B cell (primary cell): ENCODE data around the gene INKA2. TPM values are rescaled to one million over a fixed set of nuclear protein-coding genes. Genes with fewer than 3 reads are reported as not detected.

Source experiments
- ATAC-seq: fragments of 200-7000 bp; cut with Tn5 transposase; one replicate; pipeline ENCODE4 v1.10.0; 2021; ENCODE audit warnings: low read depth, mild to moderate bottlenecking, moderate number of reproducible peaks, moderate library complexity
- CTCF ChIA-PET: fragments of 350-600 bp; sonication (Branson Sonifier 250); formaldehyde crosslinking; loops from one replicate; lab custom pipeline; 2021; ENCODE audit warnings: antibody characterized with exemption, inconsistent platforms; lab: Charles Lee
- POLR2A ChIA-PET: fragments of 350-600 bp; sonication (Branson Sonifier 250); formaldehyde crosslinking; loops from one replicate; lab custom pipeline; 2021; ENCODE audit warnings: antibody characterized with exemption; lab: Charles Lee
- DNase-seq: peaks from one replicate; pipeline ENCODE4 v3.0.0; 2013
- H2AFZ ChIP-seq: 2 replicates; pipeline ENCODE4 v1.6.1; 2012; ENCODE audit warnings: mild to moderate bottlenecking, low read depth, low read length; ENCODE audit not compliant: insufficient read depth, poor library complexity, severe bottlenecking
- H3K27ac ChIP-seq, 2 donors: 1 replicate in 1 of 2; 2 replicates in 1 of 2; pipeline ENCODE4 v1.5.1; 2012 to 2013; ENCODE audit warnings: low read length in 2 of 2, mild to moderate bottlenecking in 2 of 2, moderate library complexity in 1 of 2
- H3K27me3 ChIP-seq, 4 experiments: fragments of 200-600 bp in 1 of 4; sonication (generic) in 1 of 4; replicated peaks in 1 of 4; 1 replicate in 2 of 4; 2 replicates in 2 of 4; pipeline versions ENCODE4 v1.6.1 to v1.7.0; 2013 to 2016; ENCODE audit warnings: low read length in 3 of 4, mild to moderate bottlenecking in 2 of 4, mixed read lengths in 1 of 4, moderate library complexity in 1 of 4; ENCODE audit not compliant: insufficient read depth in 4 of 4, control insufficient read depth in 3 of 4; ENCODE audit errors: control extremely low read depth in 1 of 4
- H3K36me3 ChIP-seq, 2 experiments: replicated peaks in 1 of 2; 1 replicate in 1 of 2; 2 replicates in 1 of 2; pipeline versions ENCODE4 v1.6.1 to v1.7.1; 2013; ENCODE audit warnings: low read length in 1 of 2; ENCODE audit not compliant: insufficient read depth in 2 of 2, control insufficient read depth in 1 of 2; ENCODE audit errors: control extremely low read depth in 1 of 2, extremely low read depth in 1 of 2
- H3K4me1 ChIP-seq, 2 donors: fragments of 200-600 bp in 1 of 2; sonication (generic) in 1 of 2; 1 replicate in 1 of 2; 2 replicates in 1 of 2; pipeline versions ENCODE4 v1.5.1 to v1.6.1; 2013 to 2017; ENCODE audit warnings: low read length in 2 of 2; ENCODE audit not compliant: control insufficient read depth in 2 of 2, insufficient read depth in 2 of 2
- H3K4me2 ChIP-seq: replicated peaks from 2 replicates; pipeline ENCODE3; 2012; ENCODE audit warnings: mild to moderate bottlenecking, low read depth, low read length; ENCODE audit not compliant: poor library complexity, severe bottlenecking
- H3K4me3 ChIP-seq, 5 experiments: fragments of 200-600 bp in 1 of 5; sonication (generic) in 1 of 5; 1 replicate in 3 of 5; 2 replicates in 2 of 5; pipeline versions ENCODE4 v1.5.1 to v1.7.0; 2011 to 2016; ENCODE audit warnings: low read length in 4 of 5, mild to moderate bottlenecking in 4 of 5, low read depth in 2 of 5, control low read depth in 1 of 5, moderate library complexity in 1 of 5; ENCODE audit not compliant: insufficient read depth in 1 of 5; ENCODE audit errors: control extremely low read depth in 1 of 5, extremely low read depth in 1 of 5
- H3K79me2 ChIP-seq: fragments of 200-600 bp; sonication (generic); one replicate; pipeline ENCODE4 v1.6.0; 2016; ENCODE audit warnings: low read length; ENCODE audit not compliant: control insufficient read depth, insufficient read depth
- H3K9ac ChIP-seq: fragments of 200-600 bp; sonication (generic); 2 replicates; pipeline ENCODE4 v1.6.1; 2017; ENCODE audit warnings: mild to moderate bottlenecking, low read length, moderate library complexity
- H3K9me3 ChIP-seq, 3 donors: one replicate each; pipeline versions ENCODE4 v1.6.1 to v1.7.1; 2013; ENCODE audit warnings: low read length in 2 of 3; ENCODE audit not compliant: control insufficient read depth in 2 of 3, insufficient read depth in 1 of 3; ENCODE audit errors: control extremely low read depth in 1 of 3
- H4K20me1 ChIP-seq: 2 replicates; pipeline ENCODE4 v1.6.0; 2012; ENCODE audit warnings: mild to moderate bottlenecking, low read length; ENCODE audit not compliant: insufficient read depth, control insufficient read depth, poor library complexity, severe bottlenecking
- H3K27ac Mint-ChIP-seq: one replicate; pipeline ENCODE4 v1.8.0; 2021; ENCODE audit warnings: mixed read lengths
- H3K27me3 Mint-ChIP-seq: one replicate; pipeline ENCODE4 v1.8.0; 2021; ENCODE audit warnings: mixed read lengths
- H3K4me1 Mint-ChIP-seq: one replicate; pipeline ENCODE4 v1.8.0; 2021; ENCODE audit warnings: mixed read lengths
- H3K4me3 Mint-ChIP-seq: one replicate; pipeline ENCODE4 v1.8.0; 2021; ENCODE audit warnings: mixed read lengths
- H3K9me3 Mint-ChIP-seq: one replicate; pipeline ENCODE4 v1.8.0; 2022; ENCODE audit warnings: mixed read lengths; ENCODE audit not compliant: insufficient read depth
- CTCF ChIP-seq: fragments of 200-600 bp; IDR thresholded peaks from one replicate; pipeline ENCODE4 v1.8.0; 2022; ENCODE audit warnings: antibody characterized with exemption, mild to moderate bottlenecking
- EZH2 ChIP-seq: IDR thresholded peaks from 2 replicates; pipeline ENCODE4 v1.6.1; 2012; ENCODE audit warnings: borderline replicate concordance, low read depth, mild to moderate bottlenecking, moderate library complexity, low read length; ENCODE audit not compliant: insufficient read depth, poor library complexity, severe bottlenecking
- WGBS: methylation state at CpG from one replicate; pipeline ENCODE4 v1.1.5; 2013; ENCODE audit warnings: missing lambda C conversion rate; ENCODE audit not compliant: insufficient coverage; 5-methylcytosine and 5-hydroxymethylcytosine counted together
- intact Hi-C: fragments of 100-400 bp; cut with micrococcal nuclease; formaldehyde crosslinking; loops from one replicate; pipeline ENCODE4 v1.10.0; 2022
- polyA plus RNA-seq: library from polyadenylated mRNA; depleted of rRNA; stranded (reverse); fragments of >200 nt; gene quantifications from 2 replicates; pipeline ENCODE4 v1.2.3, GENCODE V29; 2012
- total RNA-seq, 2 donors: library from RNA; stranded (reverse); fragments of 120-200 nt in 1 of 2; gene quantifications; 1 replicate in 1 of 2; 2 replicates in 1 of 2; pipeline versions ENCODE4 v1.2.3 to v1.2.4, GENCODE V29; 2013 to 2022

Gene INKA2
- total and polyA plus RNA-seq, 2 donors (not counting 1 experiment from before 2014, with no cell fraction given) = 0.67 to 6.4 TPM

- Mint-ChIP-seq H3K4me1 (peaks cover 2% of the 10 kb centered on the region), H3K4me3 (no peak overlapping the region), H3K27me3 (no peaks in the 10 kb centered on the region), H3K27ac (no peak overlapping the region), H3K9me3 (no peaks in the 10 kb centered on the region)
- Histone ChIP-seq H4K20me1 (no peaks in the 10 kb centered on the region), H3K4me1 (peaks cover 0 to 5% of the 10 kb centered on the region in 2 donors), H3K4me3 (no peak overlapping the region), H3K27me3 (no peaks in the 10 kb centered on the region), H3K36me3 (no peaks in the 10 kb centered on the region), H3K27ac (no peak overlapping the region), H3K9me3 (no peaks in the 10 kb centered on the region), H3K9ac (no peak overlapping the region), H3K79me2 (no peaks in the 10 kb centered on the region), H3K4me2 (no peak overlapping the region), H2AFZ (no peak overlapping the region)
- no peak for DNase-seq
- TF ChIP-seq EZH2 (no peak), CTCF (no peak)
- intact Hi-C loops = no loop called here
- POLR2A ChIA-PET = no interaction called here
- WGBS = 99% methylated on average over 6 of the region's 7 CpGs
- ATAC-seq = no peak
- CTCF ChIA-PET = interaction anchor here (1.6 kb wide), 1 partner anchor 14 kb away, joined by 7 read pairs; no protein-coding TSS in a partner anchor
Observed at GRCh38 chr1:111729946-111730681, 9.1 kb downstream of the INKA2 start.

GRCh38 chr1:111729271-111729921 lies 9.8 kb downstream of the INKA2 start:
- H3K79me2 ChIP-seq = no peaks in the 10 kb centered on the region
- CTCF ChIA-PET = interaction anchor here (0.9 to 1.6 kb wide), 3 partner anchors 14 to 16 kb away, joined by 3 to 7 read pairs (median 3); no protein-coding TSS in a partner anchor
- Mint-ChIP-seq H3K27ac (no peak overlapping the region), H3K9me3 (no peaks in the 10 kb centered on the region), H3K27me3 (no peaks in the 10 kb centered on the region), H3K4me1 (peaks cover 8% of the 10 kb centered on the region), H3K4me3 (no peak overlapping the region)
- no peaks in the 10 kb centered on the region for H4K20me1 ChIP-seq
- no peaks in the 10 kb centered on the region for H3K9me3 ChIP-seq
- WGBS = 77% methylated on average over 8 of the region's 8 CpGs
- TF ChIP-seq CTCF (no peak), EZH2 (no peak)
- H3K4me1 ChIP-seq = peaks cover 0 to 8% of the 10 kb centered on the region in 2 donors
- intact Hi-C loops = no loop called here
- no peak for DNase-seq
- no peak for ATAC-seq
- no peaks in the 10 kb centered on the region for H3K27me3 ChIP-seq
- no peak overlapping the region for H2AFZ ChIP-seq
- POLR2A ChIA-PET = interaction anchor here (1.0 kb wide), 1 partner anchor 14 kb away, joined by 3 read pairs; no protein-coding TSS in a partner anchor
- H3K9ac ChIP-seq = no peak overlapping the region
- no peak overlapping the region for H3K4me2 ChIP-seq
- H3K4me3 ChIP-seq = no peak overlapping the region
- H3K27ac ChIP-seq = no peak overlapping the region
- no peaks in the 10 kb centered on the region for H3K36me3 ChIP-seq
